HEK293 (cell line): Measurements from ENCODE around the gene PJVK.

Experiments used
- EGR2 ChIP-seq: fragments of 450-650 bp; formaldehyde crosslinking; IDR thresholded peaks from 2 replicates; pipeline ENCODE4 v1.5.1; 2016; ENCODE audit warnings: low read depth, missing biosample characterization, missing genetic modification characterization
- GLI4 ChIP-seq: fragments of 450-650 bp; formaldehyde crosslinking; IDR thresholded peaks from 2 replicates; pipeline ENCODE4 v1.5.1; 2016; ENCODE audit warnings: missing biosample characterization, missing genetic modification characterization
- HOXA7 ChIP-seq: sonication (generic); formaldehyde crosslinking; IDR thresholded peaks from 2 replicates; pipeline ENCODE4 v1.8.1; 2022; ENCODE audit warnings: missing genetic modification reagents, borderline replicate concordance
- IKZF3 ChIP-seq: fragments of 450-650 bp; IDR thresholded peaks from 2 replicates; pipeline ENCODE4 v1.5.0; 2018; ENCODE audit warnings: missing biosample characterization, mild to moderate bottlenecking, missing genetic modification characterization, moderate library complexity
- KLF8 ChIP-seq: fragments of 450-650 bp; formaldehyde crosslinking; IDR thresholded peaks from 2 replicates; pipeline ENCODE4 v1.5.1; 2016; ENCODE audit warnings: missing biosample characterization, missing genetic modification characterization
- MZF1 ChIP-seq: fragments of 450-650 bp; formaldehyde crosslinking; IDR thresholded peaks from 2 replicates; pipeline ENCODE4 v1.5.1; 2017; ENCODE audit warnings: missing biosample characterization, missing genetic modification characterization, borderline replicate concordance
- PRDM6 ChIP-seq: fragments of 450-650 bp; formaldehyde crosslinking; IDR thresholded peaks from 2 replicates; pipeline ENCODE4 v1.5.1; 2017; ENCODE audit warnings: missing biosample characterization, missing genetic modification characterization
- TCF7L2 ChIP-seq: IDR thresholded peaks from 2 replicates; pipeline ENCODE4 v1.6.1; 2011; ENCODE audit warnings: low read depth, mild to moderate bottlenecking, inconsistent platforms, low read length, moderate library complexity, borderline replicate concordance
- ZEB2 ChIP-seq: fragments of 450-650 bp; formaldehyde crosslinking; IDR thresholded peaks from 2 replicates; pipeline ENCODE4 v1.5.1; 2016; ENCODE audit warnings: missing biosample characterization, missing genetic modification characterization
- ZIC2 ChIP-seq: fragments of 450-650 bp; formaldehyde crosslinking; IDR thresholded peaks from 2 replicates; pipeline ENCODE4 v1.5.1; 2016; ENCODE audit warnings: missing biosample characterization, missing genetic modification characterization
- ZNF133 ChIP-seq: fragments of 450-650 bp; formaldehyde crosslinking; IDR thresholded peaks from 2 replicates; pipeline ENCODE4 v1.5.1; 2016; ENCODE audit warnings: missing biosample characterization, missing genetic modification characterization
- ZNF146 ChIP-seq: fragments of 450-650 bp; formaldehyde crosslinking; IDR thresholded peaks from 2 replicates; pipeline ENCODE4 v1.5.1; 2016; ENCODE audit warnings: missing biosample characterization, missing genetic modification characterization
- ZNF169 ChIP-seq: fragments of 450-650 bp; formaldehyde crosslinking; IDR thresholded peaks from 2 replicates; pipeline ENCODE4 v1.5.1; 2016; ENCODE audit warnings: missing biosample characterization, missing genetic modification characterization
- ZNF2 ChIP-seq: fragments of 450-650 bp; formaldehyde crosslinking; IDR thresholded peaks from 2 replicates; pipeline ENCODE4 v1.5.1; 2016; ENCODE audit warnings: missing biosample characterization, missing genetic modification characterization
- ZNF211 ChIP-seq: fragments of 450-650 bp; formaldehyde crosslinking; IDR thresholded peaks from 2 replicates; pipeline ENCODE4 v1.5.1; 2016; ENCODE audit warnings: low read depth, missing biosample characterization, missing genetic modification characterization
- ZNF221 ChIP-seq: fragments of 450-650 bp; formaldehyde crosslinking; IDR thresholded peaks from 2 replicates; pipeline ENCODE4 v1.5.1; 2017; ENCODE audit warnings: missing biosample characterization, missing genetic modification characterization, borderline replicate concordance
- ZNF223 ChIP-seq: fragments of 450-650 bp; formaldehyde crosslinking; IDR thresholded peaks from 2 replicates; pipeline ENCODE4 v1.5.1; 2016; ENCODE audit warnings: missing biosample characterization, missing genetic modification characterization
- ZNF239 ChIP-seq: fragments of 450-650 bp; formaldehyde crosslinking; IDR thresholded peaks from 2 replicates; pipeline ENCODE4 v1.5.1; 2016; ENCODE audit warnings: missing biosample characterization, missing genetic modification characterization
- ZNF266 ChIP-seq: fragments of 450-650 bp; formaldehyde crosslinking; IDR thresholded peaks from 2 replicates; pipeline ENCODE4 v1.5.1; 2016; ENCODE audit warnings: missing biosample characterization, missing genetic modification characterization, low read depth
- ZNF423 ChIP-seq: fragments of 450-650 bp; formaldehyde crosslinking; IDR thresholded peaks from 2 replicates; pipeline ENCODE4 v1.5.1; 2016; ENCODE audit warnings: missing biosample characterization, missing genetic modification characterization
- ZNF449 ChIP-seq: fragments of 450-650 bp; formaldehyde crosslinking; IDR thresholded peaks from 2 replicates; pipeline ENCODE4 v1.5.1; 2017; ENCODE audit warnings: missing biosample characterization, mild to moderate bottlenecking, missing genetic modification characterization, moderate library complexity
- ZNF501 ChIP-seq: fragments of 450-650 bp; formaldehyde crosslinking; IDR thresholded peaks from 2 replicates; pipeline ENCODE4 v1.5.1; 2016; ENCODE audit warnings: missing biosample characterization, missing genetic modification characterization
- ZNF549 ChIP-seq: fragments of 450-650 bp; IDR thresholded peaks from 2 replicates; pipeline ENCODE4 v1.5.1; 2018; ENCODE audit warnings: missing biosample characterization, missing genetic modification characterization, mild to moderate bottlenecking, inconsistent platforms, moderate library complexity
- ZNF558 ChIP-seq: fragments of 450-650 bp; formaldehyde crosslinking; IDR thresholded peaks from 2 replicates; pipeline ENCODE4 v1.5.1; 2016; ENCODE audit warnings: missing biosample characterization, missing genetic modification characterization
- ZNF561 ChIP-seq: fragments of 450-650 bp; IDR thresholded peaks from 2 replicates; pipeline ENCODE4 v1.5.1; 2018; ENCODE audit warnings: missing biosample characterization, missing genetic modification characterization, borderline replicate concordance
- ZNF626 ChIP-seq: fragments of 450-650 bp; sonication (Bioruptor Pico); formaldehyde crosslinking; IDR thresholded peaks from 2 replicates; pipeline ENCODE4 v1.5.1; 2018; ENCODE audit warnings: missing biosample characterization, missing genetic modification characterization, inconsistent platforms
- ZNF639 ChIP-seq: fragments of 450-650 bp; formaldehyde crosslinking; IDR thresholded peaks from 2 replicates; pipeline ENCODE4 v1.5.1; 2016; ENCODE audit warnings: missing biosample characterization, missing genetic modification characterization
- ZNF830 ChIP-seq: fragments of 450-650 bp; IDR thresholded peaks from 2 replicates; pipeline ENCODE4 v1.5.0; 2018; ENCODE audit warnings: missing biosample characterization, missing genetic modification characterization, low read depth, mild to moderate bottlenecking, moderate library complexity
- ZNF843 ChIP-seq: fragments of 450-650 bp; formaldehyde crosslinking; IDR thresholded peaks from 2 replicates; pipeline ENCODE4 v1.5.1; 2016; ENCODE audit warnings: missing biosample characterization, missing genetic modification characterization
- ZSCAN4 ChIP-seq: fragments of 450-650 bp; formaldehyde crosslinking; IDR thresholded peaks from 2 replicates; pipeline ENCODE4 v1.5.1; 2017; ENCODE audit warnings: missing biosample characterization, missing genetic modification characterization
- TF ChIP-seq, protein P1 (sequence below): fragments of 450-650 bp; formaldehyde crosslinking; IDR thresholded peaks from 2 replicates; pipeline ENCODE4 v1.5.1; 2017; ENCODE audit warnings: missing biosample characterization, missing genetic modification characterization
- TF ChIP-seq, protein P2 (sequence below): fragments of 450-650 bp; formaldehyde crosslinking; IDR thresholded peaks from 2 replicates; pipeline ENCODE4 v1.5.1; 2016; ENCODE audit warnings: missing biosample characterization, missing genetic modification characterization

The PJVK gene

DNA sequence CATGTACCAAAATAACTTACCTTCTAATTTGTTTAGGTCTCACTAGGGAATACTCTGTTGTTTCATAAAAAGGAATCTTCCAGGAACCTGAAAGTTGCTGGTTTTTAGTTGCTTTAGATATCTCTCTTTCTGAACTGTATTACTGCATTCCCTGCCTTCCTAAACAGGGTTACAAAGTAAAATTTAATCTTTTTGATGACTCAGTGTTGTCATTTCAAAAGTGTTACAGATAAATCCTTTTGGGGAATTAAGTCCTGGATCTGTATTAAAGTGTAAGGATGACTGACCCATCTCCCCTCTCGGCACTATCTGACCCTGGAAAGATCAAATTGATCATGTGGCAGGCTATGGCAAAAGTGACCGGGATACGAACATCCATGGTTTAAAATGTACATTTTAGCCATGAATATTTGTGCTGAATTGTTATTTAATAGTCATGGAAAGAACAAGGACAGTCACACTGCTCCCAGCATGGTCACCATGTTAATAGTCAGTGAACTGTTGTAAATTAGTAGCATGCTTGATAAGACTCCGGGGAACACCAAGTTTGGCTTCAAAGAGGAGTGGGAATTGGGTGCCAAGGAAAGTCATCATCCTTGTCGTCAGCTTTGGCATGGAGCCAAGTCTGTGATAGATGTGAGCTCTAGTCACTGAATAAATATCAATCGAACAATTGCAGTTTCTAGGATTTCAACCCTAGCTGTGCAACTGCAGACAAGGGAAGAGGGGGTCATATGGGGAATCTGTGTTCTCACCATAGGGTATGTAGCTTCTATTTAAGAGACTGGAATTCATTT is 33.3 kb downstream of the PJVK start (continued):
- TF ChIP-seq EGR2 (tag by site-specific recombination) (no peak), ZNF843 (tag by site-specific recombination) (peak; percentile 89), ZNF146 (tag by site-specific recombination) (0 out of 2 replicates have a peak, but pooled peaks have one; percentile 25), ZNF169 (no peak), ZNF558 (tag by site-specific recombination) (0 out of 2 replicates have a peak, but pooled peaks have one; percentile 49), ZNF561 (peak; percentile 97), ZNF449 (no peak), ZNF266 (tag by site-specific recombination) (no peak), ZNF2 (tag by site-specific recombination) (0 out of 2 replicates have a peak, but pooled peaks have one; percentile 40), ZNF626 (tag by site-specific recombination) (peak; percentile 93), MZF1 (tag by site-specific recombination) (peak; percentile 74; the same call in 1 of the 2 replicates), ZNF549 (peak; percentile 79), PRDM6 (tag by site-specific recombination) (peak; percentile 67), ZNF639 (tag by site-specific recombination) (no peak), ZNF223 (tag by site-specific recombination) (no peak), ZNF133 (no peak), ZNF221 (tag by site-specific recombination) (peak; percentile 95; the same call in 1 of the 2 replicates), TCF7L2 (no peak), GLI4 (tag by site-specific recombination) (no peak), ZIC2 (tag by site-specific recombination) (peak; percentile 64), ZNF423 (peak; percentile 82), IKZF3 (tag by site-specific recombination) (peak; percentile 81), HOXA7 (no peak), ZNF239 (tag by site-specific recombination) (no peak), ZNF501 (tag by site-specific recombination) (no peak), ZEB2 (tag by site-specific recombination) (peak; percentile 90), ZSCAN4 (tag by site-specific recombination) (no peak), ZNF211 (tag by site-specific recombination) (no peak), ZNF830 (tag by site-specific recombination) (peak; percentile 96), KLF8 (no peak; the same call in 1 of the 2 replicates)
- TF ChIP-seq, protein P1, sequence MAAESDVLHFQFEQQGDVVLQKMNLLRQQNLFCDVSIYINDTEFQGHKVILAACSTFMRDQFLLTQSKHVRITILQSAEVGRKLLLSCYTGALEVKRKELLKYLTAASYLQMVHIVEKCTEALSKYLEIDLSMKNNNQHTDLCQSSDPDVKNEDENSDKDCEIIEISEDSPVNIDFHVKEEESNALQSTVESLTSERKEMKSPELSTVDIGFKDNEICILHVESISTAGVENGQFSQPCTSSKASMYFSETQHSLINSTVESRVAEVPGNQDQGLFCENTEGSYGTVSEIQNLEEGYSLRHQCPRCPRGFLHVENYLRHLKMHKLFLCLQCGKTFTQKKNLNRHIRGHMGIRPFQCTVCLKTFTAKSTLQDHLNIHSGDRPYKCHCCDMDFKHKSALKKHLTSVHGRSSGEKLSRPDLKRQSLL (tag by site-specific recombination) = 0 out of 2 replicates have a peak, but pooled peaks have one; percentile 28
- TF ChIP-seq, protein P2, sequence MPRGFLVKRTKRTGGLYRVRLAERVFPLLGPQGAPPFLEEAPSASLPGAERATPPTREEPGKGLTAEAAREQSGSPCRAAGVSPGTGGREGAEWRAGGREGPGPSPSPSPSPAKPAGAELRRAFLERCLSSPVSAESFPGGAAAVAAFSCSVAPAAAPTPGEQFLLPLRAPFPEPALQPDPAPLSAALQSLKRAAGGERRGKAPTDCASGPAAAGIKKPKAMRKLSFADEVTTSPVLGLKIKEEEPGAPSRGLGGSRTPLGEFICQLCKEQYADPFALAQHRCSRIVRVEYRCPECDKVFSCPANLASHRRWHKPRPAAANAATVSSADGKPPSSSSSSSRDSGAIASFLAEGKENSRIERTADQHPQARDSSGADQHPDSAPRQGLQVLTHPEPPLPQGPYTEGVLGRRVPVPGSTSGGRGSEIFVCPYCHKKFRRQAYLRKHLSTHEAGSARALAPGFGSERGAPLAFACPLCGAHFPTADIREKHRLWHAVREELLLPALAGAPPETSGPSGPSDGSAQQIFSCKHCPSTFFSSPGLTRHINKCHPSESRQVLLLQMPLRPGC (tag by site-specific recombination) = peak; percentile 64; the same call in 1 of the 2 replicates
